CD14-positive monocyte (primary cell): ENCODE measurements around the gene TRABD2B. TPM values are rescaled to one million over a fixed set of nuclear protein-coding genes. Genes with fewer than 3 reads are reported as not detected.

Experiments used
- DNase-seq, 3 donors: peaks; one replicate each; pipeline ENCODE4 v3.0.0-alpha.2; 2011 to 2022
- H2AFZ ChIP-seq: 2 replicates; pipeline ENCODE4 v1.6.0; 2012; ENCODE audit warnings: mild to moderate bottlenecking, low read depth, low read length, inconsistent platforms; ENCODE audit not compliant: insufficient read depth, poor library complexity, severe bottlenecking
- H3K27ac ChIP-seq, 2 donors: 1 replicate in 1 of 2; 2 replicates in 1 of 2; pipeline ENCODE4 v1.5.1; 2012 to 2013; ENCODE audit warnings: low read length in 2 of 2, control low read depth in 1 of 2, inconsistent platforms in 1 of 2, low read depth in 1 of 2, mild to moderate bottlenecking in 1 of 2
- H3K27me3 ChIP-seq, 2 donors: one replicate each; pipeline versions ENCODE4 v1.6.0 to v1.6.1; 2011 to 2013; ENCODE audit warnings: low read length in 2 of 2; ENCODE audit not compliant: control insufficient read depth in 2 of 2, insufficient read depth in 2 of 2
- H3K36me3 ChIP-seq, 2 donors: replicated peaks in 1 of 2; 1 replicate in 1 of 2; 2 replicates in 1 of 2; pipeline versions ENCODE4 v1.5.1 to v1.6.1; 2012 to 2013; ENCODE audit warnings: low read length in 2 of 2, control low read depth in 1 of 2, inconsistent platforms in 1 of 2, mild to moderate bottlenecking in 1 of 2; ENCODE audit not compliant: insufficient read depth in 2 of 2, control insufficient read depth in 1 of 2
- H3K4me1 ChIP-seq, 2 donors: 1 replicate in 1 of 2; 2 replicates in 1 of 2; pipeline versions ENCODE4 v1.5.1 to v1.6.1; 2012 to 2013; ENCODE audit warnings: low read length in 2 of 2, control low read depth in 1 of 2, inconsistent platforms in 1 of 2, mild to moderate bottlenecking in 1 of 2, moderate library complexity in 1 of 2; ENCODE audit not compliant: insufficient read depth in 2 of 2, control insufficient read depth in 1 of 2
- H3K4me2 ChIP-seq: replicated peaks from 2 replicates; pipeline ENCODE3; 2012; ENCODE audit warnings: low read length, moderate library complexity, mild to moderate bottlenecking; ENCODE audit not compliant: poor library complexity, severe bottlenecking; ENCODE audit errors: extremely low read depth
- H3K4me3 ChIP-seq, 3 experiments: fragments of 200-600 bp in 1 of 3; sonication (generic) in 1 of 3; replicated peaks in 1 of 3; 1 replicate in 2 of 3; 2 replicates in 1 of 3; pipeline ENCODE4 v1.5.1; 2011 to 2013; ENCODE audit warnings: low read length in 3 of 3, mild to moderate bottlenecking in 3 of 3, control low read depth in 2 of 3, low read depth in 2 of 3, inconsistent platforms in 1 of 3, moderate library complexity in 1 of 3
- H3K79me2 ChIP-seq: 2 replicates; pipeline ENCODE4 v1.6.0; 2012; ENCODE audit warnings: mild to moderate bottlenecking, control low read depth, inconsistent platforms, low read length, moderate library complexity; ENCODE audit not compliant: insufficient read depth
- H3K9ac ChIP-seq: 2 replicates; pipeline ENCODE4 v1.6.0; 2017; ENCODE audit warnings: low read length, mild to moderate bottlenecking; ENCODE audit not compliant: insufficient read depth, poor library complexity, severe bottlenecking
- H3K9me3 ChIP-seq, 2 donors: replicated peaks in 1 of 2; 1 replicate in 1 of 2; 2 replicates in 1 of 2; pipeline versions ENCODE4 v1.5.1 to v1.6.1; 2012 to 2013; ENCODE audit warnings: low read length in 2 of 2, control low read depth in 1 of 2; ENCODE audit not compliant: control insufficient read depth in 1 of 2, insufficient read depth in 1 of 2
- H4K20me1 ChIP-seq: 2 replicates; pipeline ENCODE4 v1.6.0; 2012; ENCODE audit warnings: mild to moderate bottlenecking, low read length, control low read depth, moderate library complexity; ENCODE audit not compliant: insufficient read depth
- H3K27ac Mint-ChIP-seq, 7 donors: one replicate each; pipeline ENCODE4 v1.8.0; 2020; ENCODE audit warnings: mild to moderate bottlenecking in 7 of 7, mixed read lengths in 7 of 7, moderate library complexity in 6 of 7, inconsistent platforms in 2 of 7
- H3K27me3 Mint-ChIP-seq, 3 donors: one replicate each; pipeline ENCODE4 v1.8.0; 2021 to 2022; ENCODE audit warnings: low read depth in 3 of 3, mild to moderate bottlenecking in 3 of 3, mixed read lengths in 3 of 3, moderate library complexity in 3 of 3, inconsistent platforms in 1 of 3
- H3K36me3 Mint-ChIP-seq, 2 donors: one replicate each; pipeline ENCODE4 v1.8.0; 2020; ENCODE audit warnings: mixed read lengths in 2 of 2, inconsistent platforms in 1 of 2, mild to moderate bottlenecking in 1 of 2
- H3K4me1 Mint-ChIP-seq: one replicate; pipeline ENCODE4 v1.8.0; 2020; ENCODE audit warnings: mild to moderate bottlenecking, mixed read lengths
- H3K4me3 Mint-ChIP-seq, 2 donors: one replicate each; pipeline ENCODE4 v1.8.0; 2020; ENCODE audit warnings: mild to moderate bottlenecking in 2 of 2, mixed read lengths in 2 of 2, moderate library complexity in 1 of 2
- H3K9me3 Mint-ChIP-seq, 7 donors: one replicate each; pipeline ENCODE4 v1.8.0; 2020 to 2022; ENCODE audit warnings: mixed read lengths in 7 of 7, mild to moderate bottlenecking in 6 of 7, moderate library complexity in 6 of 7, inconsistent platforms in 2 of 7
- WGBS: methylation state at CpG from one replicate; pipeline ENCODE4 v1.1.5; 2013; ENCODE audit warnings: missing lambda C conversion rate; ENCODE audit not compliant: insufficient coverage; 5-methylcytosine and 5-hydroxymethylcytosine counted together
- intact Hi-C, 2 donors: fragments of 100-400 bp; cut with micrococcal nuclease; formaldehyde crosslinking; loops; one replicate each; pipeline versions ENCODE4 v1.15.0 to v1.15.1; 2023
- polyA plus RNA-seq, 3 donors: library from polyadenylated mRNA; depleted of rRNA in 1 of 3; unstranded in 2 of 3; stranded (reverse) in 1 of 3; fragments of 300-500 nt in 2 of 3; fragments of >200 nt in 1 of 3; fragmentation: Illumina TruSeq in 2 of 3; gene quantifications; 1 replicate in 2 of 3; 2 replicates in 1 of 3; pipeline ENCODE4 v1.2.3, GENCODE V29; 2012 to 2021
- TF ChIP-seq, protein P1 (sequence below): fragments of 200-600 bp; IDR thresholded peaks from one replicate; pipeline ENCODE4 v1.8.0; 2022; ENCODE audit warnings: antibody characterized with exemption, mild to moderate bottlenecking

The TRABD2B gene
- polyA plus RNA-seq, 3 donors: not detected

DNA sequence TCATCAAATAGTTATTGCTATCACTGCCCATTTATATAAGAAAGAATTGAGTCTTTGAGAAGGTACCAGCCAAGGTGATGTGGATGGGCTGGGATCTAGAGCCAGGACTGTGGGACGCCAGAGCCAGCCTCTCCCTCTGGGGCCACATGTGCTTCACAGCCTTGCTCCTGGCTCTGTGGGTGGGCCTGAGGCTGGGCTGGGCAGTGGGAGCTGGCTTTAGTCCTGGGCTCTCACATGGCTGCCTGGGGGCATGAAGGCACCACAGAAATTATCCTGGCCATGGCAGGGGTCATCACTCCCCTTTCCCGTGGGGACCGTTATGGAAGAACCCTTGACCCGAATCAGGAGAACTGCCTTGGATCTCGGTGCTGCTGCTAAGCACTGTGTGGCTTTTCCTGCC lies 203.1 kb downstream of the TRABD2B start:
- 100% methylated on average over 3 of the region's 5 CpGs for WGBS

DNA sequence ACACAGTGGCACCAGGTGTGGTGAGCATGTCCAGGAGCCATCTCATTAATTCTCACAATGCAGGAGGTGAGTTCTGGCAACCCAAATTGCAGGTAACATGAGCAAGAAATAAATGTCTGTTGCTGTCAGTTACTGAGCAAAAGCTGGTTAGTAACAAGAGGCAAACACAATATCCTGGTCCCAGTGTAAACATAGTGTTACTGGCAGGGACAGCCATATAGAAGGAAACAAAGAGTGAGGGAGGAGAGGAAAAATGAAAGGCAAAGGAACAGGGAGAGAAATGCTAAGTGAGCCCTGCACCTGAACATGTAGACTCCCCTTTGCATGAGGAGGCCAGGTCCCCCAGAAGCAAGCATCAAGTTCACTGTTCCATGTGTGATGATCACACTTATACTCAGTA lies 203.6 kb downstream of the TRABD2B start:
- H3K4me1 Mint-ChIP-seq: no peaks in the 10 kb centered on the region
- H3K9ac ChIP-seq: no peak overlapping the region
- H3K4me2 ChIP-seq: no peak overlapping the region
- H3K27ac Mint-ChIP-seq: no peak overlapping the region
- H2AFZ ChIP-seq: no peak overlapping the region
- TF ChIP-seq, protein P1, sequence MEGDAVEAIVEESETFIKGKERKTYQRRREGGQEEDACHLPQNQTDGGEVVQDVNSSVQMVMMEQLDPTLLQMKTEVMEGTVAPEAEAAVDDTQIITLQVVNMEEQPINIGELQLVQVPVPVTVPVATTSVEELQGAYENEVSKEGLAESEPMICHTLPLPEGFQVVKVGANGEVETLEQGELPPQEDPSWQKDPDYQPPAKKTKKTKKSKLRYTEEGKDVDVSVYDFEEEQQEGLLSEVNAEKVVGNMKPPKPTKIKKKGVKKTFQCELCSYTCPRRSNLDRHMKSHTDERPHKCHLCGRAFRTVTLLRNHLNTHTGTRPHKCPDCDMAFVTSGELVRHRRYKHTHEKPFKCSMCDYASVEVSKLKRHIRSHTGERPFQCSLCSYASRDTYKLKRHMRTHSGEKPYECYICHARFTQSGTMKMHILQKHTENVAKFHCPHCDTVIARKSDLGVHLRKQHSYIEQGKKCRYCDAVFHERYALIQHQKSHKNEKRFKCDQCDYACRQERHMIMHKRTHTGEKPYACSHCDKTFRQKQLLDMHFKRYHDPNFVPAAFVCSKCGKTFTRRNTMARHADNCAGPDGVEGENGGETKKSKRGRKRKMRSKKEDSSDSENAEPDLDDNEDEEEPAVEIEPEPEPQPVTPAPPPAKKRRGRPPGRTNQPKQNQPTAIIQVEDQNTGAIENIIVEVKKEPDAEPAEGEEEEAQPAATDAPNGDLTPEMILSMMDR: no peak
- H3K27me3 Mint-ChIP-seq: peaks cover 0 to 6% (median 4%) of the 10 kb centered on the region in 3 donors
- no peaks in the 10 kb centered on the region for H3K36me3 ChIP-seq
- intact Hi-C loops: no loop called here
- H3K4me3 ChIP-seq: no peak overlapping the region
- no peak overlapping the region for H3K4me3 Mint-ChIP-seq
- no peaks in the 10 kb centered on the region for H3K4me1 ChIP-seq
- H3K36me3 Mint-ChIP-seq: no peaks in the 10 kb centered on the region
- H3K9me3 Mint-ChIP-seq: no peaks in the 10 kb centered on the region
- H3K79me2 ChIP-seq: no peaks in the 10 kb centered on the region
- DNase-seq: no peak
- no peaks in the 10 kb centered on the region for H4K20me1 ChIP-seq
- no peaks in the 10 kb centered on the region for H3K9me3 ChIP-seq
- no peaks in the 10 kb centered on the region for H3K27me3 ChIP-seq
- H3K27ac ChIP-seq: no peak overlapping the region

More for the DNA sequence above, 203.1 kb downstream of the TRABD2B start:
- intact Hi-C loops: no loop called here
- peaks cover 0 to 6% (median 4%) of the 10 kb centered on the region in 3 donors for H3K27me3 Mint-ChIP-seq
- H2AFZ ChIP-seq: no peak overlapping the region
- H3K36me3 Mint-ChIP-seq: no peaks in the 10 kb centered on the region
- no peaks in the 10 kb centered on the region for H4K20me1 ChIP-seq
- H3K4me1 Mint-ChIP-seq: no peaks in the 10 kb centered on the region
- no peaks in the 10 kb centered on the region for H3K4me1 ChIP-seq
- H3K27ac Mint-ChIP-seq: no peak overlapping the region
- no peak overlapping the region for H3K9ac ChIP-seq
- H3K9me3 ChIP-seq: no peaks in the 10 kb centered on the region
- H3K4me3 Mint-ChIP-seq: no peak overlapping the region
- TF ChIP-seq, protein P1: no peak
- H3K4me2 ChIP-seq: no peak overlapping the region
- H3K9me3 Mint-ChIP-seq: no peaks in the 10 kb centered on the region
- no peak overlapping the region for H3K4me3 ChIP-seq
- H3K79me2 ChIP-seq: no peaks in the 10 kb centered on the region
- H3K27ac ChIP-seq: no peak overlapping the region
- H3K27me3 ChIP-seq: no peaks in the 10 kb centered on the region
- DNase-seq: no peak
- H3K36me3 ChIP-seq: no peaks in the 10 kb centered on the region
